Measurements from ENCODE around the gene LACRT. TPM values are rescaled to one million over a fixed set of nuclear protein-coding genes. Genes with fewer than 3 reads are reported as not detected.

LACRT gene
- polyA plus RNA-seq, 1 of the 3 experiments (the other 2 are of a cell fraction): not detected

GRCh38 chr12:54595471-54595870, 39.2 kb downstream of the LACRT start (continued):
- no peak for TF ChIP-seq ZBTB33 (IDR thresholded peaks at IDR 0.05; ENCODE audit: borderline replicate concordance, low read depth)
- no peak for TF ChIP-seq FOXJ3 (CRISPR knock-in tag; IDR thresholded peaks at IDR 0.05)

GRCh38 chr12:54593725-54594124, 41.0 kb downstream of the LACRT start:
- H3K79me2 ChIP-seq (ENCODE audit: insufficient read depth): no peaks in the 10 kb centered on the region
- H3K36me3 ChIP-seq (replicated peaks in 1 of 2; ENCODE audit: control insufficient read depth in 1 of 2, insufficient read depth in 2 of 2, low read length in 1 of 2): no peaks in the 10 kb centered on the region
- 16% methylated on average over 5 of the region's 5 CpGs for WGBS (ENCODE audit: low lambda C conversion rate)
- H4K20me1 ChIP-seq (ENCODE audit: insufficient read depth): no peaks in the 10 kb centered on the region
- H3K9ac ChIP-seq: no peak overlapping the region
- H3K27me3 ChIP-seq (ENCODE audit: insufficient read depth): peaks cover 68% of the 10 kb centered on the region
- no peak for TF ChIP-seq TAF1 (IDR thresholded peaks at IDR 0.05; ENCODE audit: borderline replicate concordance, low read depth, low read length)
- TF ChIP-seq JUND (IDR thresholded peaks at IDR 0.05): no peak
- no peak for TF ChIP-seq USF2 (IDR thresholded peaks at IDR 0.05; ENCODE audit: borderline replicate concordance, low read depth, low read length)
- TF ChIP-seq FOXM1 (IDR thresholded peaks at IDR 0.05; ENCODE audit: low read depth): no peak
- TF ChIP-seq REST (IDR thresholded peaks at IDR 0.05; ENCODE audit: low read depth, low read length): no peak
- no peak for TF ChIP-seq NRF1 (IDR thresholded peaks at IDR 0.05; ENCODE audit: low read depth, low read length)
- TF ChIP-seq TEAD4 (IDR thresholded peaks at IDR 0.05; ENCODE audit: borderline replicate concordance, insufficient read depth): no peak
- TF ChIP-seq GABPA (IDR thresholded peaks at IDR 0.05; ENCODE audit: low read depth): no peak
- no peak for TF ChIP-seq EP300 (IDR thresholded peaks at IDR 0.05; ENCODE audit: borderline replicate concordance in 1 of 2, low read depth in 1 of 2, low read length in 1 of 2)
- TF ChIP-seq EZH2phosphoT487 (IDR thresholded peaks at IDR 0.05; ENCODE audit: borderline replicate concordance, low read depth): no peak
- TF ChIP-seq TCF12 (IDR thresholded peaks at IDR 0.05): no peak
- no peak for TF ChIP-seq SMC3 (IDR thresholded peaks at IDR 0.05; ENCODE audit: low read depth, low read length)
- TF ChIP-seq FOXJ3 (CRISPR knock-in tag; IDR thresholded peaks at IDR 0.05): no peak
- no peak for TF ChIP-seq NFIC (IDR thresholded peaks at IDR 0.05; ENCODE audit: borderline replicate concordance)
- no peak for TF ChIP-seq PBX3 (IDR thresholded peaks at IDR 0.05)
- no peak for TF ChIP-seq RCOR1 (IDR thresholded peaks at IDR 0.05; ENCODE audit: low read length)
- no peak for TF ChIP-seq CHD2 (IDR thresholded peaks at IDR 0.05; ENCODE audit: low read length, partially characterized antibody)
- no peak for TF ChIP-seq ELF1 (IDR thresholded peaks at IDR 0.05)
- no peaks in the 10 kb centered on the region for H3K9me3 ChIP-seq
- no peak overlapping the region for H3K4me2 ChIP-seq
- CTCF ChIA-PET: interaction anchor here (1.5 to 1.6 kb wide), 2 partner anchors 8 to 15 kb away, joined by 5 to 9 read pairs; no protein-coding TSS in a partner anchor
- no peaks in the 10 kb centered on the region for H3K4me1 ChIP-seq (ENCODE audit: control insufficient read depth in 1 of 2, insufficient read depth in 2 of 2, low read depth in 1 of 2, low read length in 1 of 2)
- H3K9me2 ChIP-seq: no peaks in the 10 kb centered on the region
- H3K27ac ChIP-seq (ENCODE audit: low read depth in 2 of 2, low read length in 1 of 2): no peak overlapping the region
- DNase-seq: no peak
- H2AFZ ChIP-seq (ENCODE audit: low read depth): no peak overlapping the region
- H3F3A ChIP-seq (replicated peaks; ENCODE audit: insufficient read depth): no peaks in the 10 kb centered on the region
- no peak overlapping the region for H3K4me3 ChIP-seq (ENCODE audit: low read depth in 2 of 2, low read length in 1 of 2)
- POLR2A ChIA-PET: no interaction called here

Measured in SK-N-SH (cell line).